ENCODE measurements around the gene PAWR.

Gene PAWR

GRCh38 chr12:79615596-79616560 lies 74.9 kb downstream of the PAWR start:
- no peak for TF ChIP-seq ZNF274 (IDR thresholded peaks at IDR 0.05; ENCODE audit: low read depth, low read length)

GRCh38 chr12:79614730-79615129 lies 76.0 kb downstream of the PAWR start:
- no peak for TF ChIP-seq ZNF274 (IDR thresholded peaks at IDR 0.05; ENCODE audit: low read depth, low read length)
- H3K4me3 ChIP-seq (ENCODE audit: low read length) = no peak overlapping the region

More at GRCh38 chr12:79615596-79616560, 74.9 kb downstream of the PAWR start:
- H3K4me3 ChIP-seq (ENCODE audit: low read length) = no peak overlapping the region

GRCh38 chr12:79601908-79602307 lies 88.9 kb downstream of the PAWR start:
- no peak overlapping the region for H3K4me3 ChIP-seq (ENCODE audit: low read length)
- no peak for TF ChIP-seq ZNF274 (IDR thresholded peaks at IDR 0.05; ENCODE audit: low read depth, low read length)

- H3K4me3 ChIP-seq (ENCODE audit: low read length) = no peak overlapping the region
- TF ChIP-seq ZNF274 (IDR thresholded peaks at IDR 0.05; ENCODE audit: low read depth, low read length) = no peak
Observed at GRCh38 chr12:79597910-79598309, 92.9 kb downstream of the PAWR start.

GRCh38 chr12:79596719-79597350 lies 93.9 kb downstream of the PAWR start:
- no peak overlapping the region for H3K4me3 ChIP-seq (ENCODE audit: low read length)
- TF ChIP-seq ZNF274 (IDR thresholded peaks at IDR 0.05; ENCODE audit: low read depth, low read length) = no peak

- no peak for TF ChIP-seq ZNF274 (IDR thresholded peaks at IDR 0.05; ENCODE audit: low read depth, low read length)
- no peak overlapping the region for H3K4me3 ChIP-seq (ENCODE audit: low read length)
Observed at GRCh38 chr12:79595273-79595672, 95.5 kb downstream of the PAWR start.

GRCh38 chr12:79592865-79593264 lies 97.9 kb downstream of the PAWR start:
- H3K4me3 ChIP-seq (ENCODE audit: low read length) = no peak overlapping the region
- TF ChIP-seq ZNF274 (IDR thresholded peaks at IDR 0.05; ENCODE audit: low read depth, low read length) = no peak

- TF ChIP-seq ZNF274 (IDR thresholded peaks at IDR 0.05; ENCODE audit: low read depth, low read length) = no peak
Observed at GRCh38 chr12:79591988-79592387, 98.8 kb downstream of the PAWR start.

GRCh38 chr12:79590751-79591150 lies 100.0 kb downstream of the PAWR start:
- TF ChIP-seq ZNF274 (IDR thresholded peaks at IDR 0.05; ENCODE audit: low read depth, low read length) = no peak
- no peak overlapping the region for H3K4me3 ChIP-seq (ENCODE audit: low read length)

More at GRCh38 chr12:79591988-79592387, 98.8 kb downstream of the PAWR start:
- no peak overlapping the region for H3K4me3 ChIP-seq (ENCODE audit: low read length)

GRCh38 chr12:79587368-79587767 lies 103.4 kb downstream of the PAWR start:
- TF ChIP-seq ZNF274 (IDR thresholded peaks at IDR 0.05; ENCODE audit: low read depth, low read length) = no peak
- H3K4me3 ChIP-seq (ENCODE audit: low read length) = no peak overlapping the region

GRCh38 chr12:79585147-79585546 lies 105.6 kb downstream of the PAWR start:
- no peak for TF ChIP-seq ZNF274 (IDR thresholded peaks at IDR 0.05; ENCODE audit: low read depth, low read length)
- no peak overlapping the region for H3K4me3 ChIP-seq (ENCODE audit: low read length)

- no peak overlapping the region for H3K4me3 ChIP-seq (ENCODE audit: low read length)
- no peak for TF ChIP-seq ZNF274 (IDR thresholded peaks at IDR 0.05; ENCODE audit: low read depth, low read length)
Observed at GRCh38 chr12:79573820-79574219, 116.9 kb downstream of the PAWR start.

GRCh38 chr12:79569679-79570078 lies 121.1 kb downstream of the PAWR start:
- TF ChIP-seq ZNF274 (IDR thresholded peaks at IDR 0.05; ENCODE audit: low read depth, low read length) = no peak
- no peak overlapping the region for H3K4me3 ChIP-seq (ENCODE audit: low read length)

GRCh38 chr12:79567175-79567563 lies 123.6 kb downstream of the PAWR start:
- H3K4me3 ChIP-seq (ENCODE audit: low read length) = no peak overlapping the region
- no peak for TF ChIP-seq ZNF274 (IDR thresholded peaks at IDR 0.05; ENCODE audit: low read depth, low read length)

All from GM08714 (cell line).